Stimulated activated CD8-positive, alpha-beta memory T cell treated with anti-CD3 and anti-CD28 coated beads, Interleukin-7, amount 100 ng/mL, for 48 hours (primary cell): ENCODE results near the gene MAP2K6.

ENCODE experiments used
- DNase-seq, 2 donors: peaks; one replicate each; pipeline ENCODE4 v3.0.0-alpha.2; 2020; ENCODE audit warnings: low read depth in 1 of 2; ENCODE audit errors: extremely low read depth in 1 of 2

The MAP2K6 gene

DNA sequence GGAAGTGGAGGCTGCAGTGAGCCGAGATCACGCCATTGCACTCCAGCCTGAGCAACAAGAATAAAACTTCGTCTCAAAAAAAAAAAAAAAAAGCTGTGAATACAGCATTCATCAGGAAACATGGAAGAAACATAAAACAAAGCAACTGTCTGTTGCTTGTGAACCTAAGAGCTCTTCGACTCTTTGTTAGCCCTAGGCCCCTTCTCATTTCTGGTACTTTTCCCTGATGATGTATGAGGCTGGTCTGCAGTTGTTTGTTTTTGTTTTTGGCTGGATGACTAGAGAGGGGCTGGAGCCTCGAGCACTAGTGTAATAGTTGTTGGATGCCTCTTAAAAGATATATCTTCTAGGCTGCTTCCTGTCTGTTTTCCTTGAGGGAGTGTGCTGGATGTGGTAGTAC lies 113.5 kb downstream of the MAP2K6 start:
- DNase-seq: no peak

DNA sequence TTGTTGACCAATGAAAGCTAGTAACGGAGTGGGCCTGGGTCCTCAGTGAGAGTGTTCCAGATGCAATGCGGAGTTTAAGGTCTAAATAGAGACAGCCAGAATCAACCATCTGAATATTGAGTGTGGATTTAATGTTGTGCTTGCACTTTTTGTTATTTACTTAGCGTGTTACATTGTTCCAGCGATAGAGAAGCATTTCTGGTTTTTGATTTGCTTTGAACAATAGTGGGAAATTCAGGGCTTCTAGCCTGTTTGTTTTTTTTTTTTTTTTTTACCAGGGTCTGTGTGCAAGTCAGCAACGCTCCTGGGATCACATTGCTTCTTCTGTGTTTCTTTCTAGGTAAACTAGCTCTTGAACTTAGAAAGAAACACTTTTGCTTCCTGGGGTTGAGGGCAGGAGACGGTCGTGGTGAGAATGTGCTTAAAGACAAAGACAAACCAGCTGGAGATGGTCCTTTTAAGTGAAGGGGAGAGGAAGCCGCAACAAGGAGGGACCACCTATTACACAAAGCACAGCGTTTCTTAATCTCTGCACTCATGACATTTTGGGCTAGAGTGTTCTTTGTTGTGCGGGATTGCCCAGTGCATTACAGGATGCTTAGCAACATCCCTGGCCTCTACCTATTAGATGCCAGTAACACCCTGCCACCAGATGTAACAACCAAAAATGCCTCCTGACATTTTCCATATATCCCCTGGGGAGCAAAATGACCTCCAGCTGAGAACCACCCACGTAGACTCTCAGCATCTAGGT lies 119.2 kb downstream of the MAP2K6 start:
- DNase-seq: no peak

GRCh38 chr17:69534235-69534621 lies 119.7 kb downstream of the MAP2K6 start:
- DNase-seq: no peak

DNA sequence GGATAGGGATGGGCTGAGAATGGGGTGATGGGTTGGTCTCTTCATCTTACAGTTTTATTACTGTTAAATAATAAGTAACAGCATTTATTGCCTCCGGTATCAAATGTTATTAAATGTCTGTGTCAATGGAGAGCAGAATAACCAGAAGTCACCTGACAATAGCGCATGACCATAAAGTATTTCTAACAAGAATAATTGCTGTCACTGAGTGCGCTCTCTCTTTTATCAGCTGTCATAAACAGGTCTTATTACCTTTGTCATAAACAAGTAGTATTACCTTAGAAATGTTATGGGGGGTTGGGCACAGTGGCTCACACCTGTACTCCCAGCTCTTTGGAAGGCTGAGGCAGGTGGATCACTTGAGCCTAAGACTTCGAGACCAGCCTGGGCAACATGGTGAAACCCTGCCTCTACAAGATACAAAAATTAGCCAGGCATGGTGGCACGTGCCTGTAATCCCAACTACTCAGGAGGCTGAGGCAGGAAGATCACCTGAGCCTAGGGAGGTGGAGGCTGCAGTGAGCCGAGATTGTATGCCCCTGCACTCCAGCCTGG lies 120.6 kb downstream of the MAP2K6 start:
- no peak for DNase-seq

- no peak for DNase-seq
These were observed 124.3 kb downstream of the MAP2K6 start for GRCh38 chr17:69538795-69539194.

- DNase-seq: no peak
These were observed 124.8 kb downstream of the MAP2K6 start for GRCh38 chr17:69539274-69539673.

GRCh38 chr17:69539781-69540319 lies 125.4 kb downstream of the MAP2K6 start:
- no peak for DNase-seq

- no peak for DNase-seq
These were observed 125.9 kb downstream of the MAP2K6 start for GRCh38 chr17:69540356-69540755.

DNA sequence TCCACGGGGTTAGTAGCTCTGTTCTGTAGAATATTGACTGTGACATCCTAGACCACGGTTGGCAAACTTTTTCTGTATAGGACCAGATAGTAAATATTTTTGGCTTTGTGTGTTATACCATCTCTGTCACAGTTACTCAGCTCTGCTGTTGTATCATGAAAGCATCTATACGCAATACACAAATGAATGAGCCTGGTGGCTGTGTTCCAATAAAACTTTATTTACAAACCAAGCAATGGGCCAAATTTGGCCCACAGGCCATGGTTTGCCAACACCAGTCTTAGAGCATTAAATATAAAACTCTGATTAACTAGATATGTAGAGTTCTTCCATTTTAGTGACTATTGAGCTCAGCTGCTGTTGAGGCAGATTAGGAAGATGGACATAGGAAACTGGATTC lies 132.7 kb downstream of the MAP2K6 start:
- no peak for DNase-seq

DNA sequence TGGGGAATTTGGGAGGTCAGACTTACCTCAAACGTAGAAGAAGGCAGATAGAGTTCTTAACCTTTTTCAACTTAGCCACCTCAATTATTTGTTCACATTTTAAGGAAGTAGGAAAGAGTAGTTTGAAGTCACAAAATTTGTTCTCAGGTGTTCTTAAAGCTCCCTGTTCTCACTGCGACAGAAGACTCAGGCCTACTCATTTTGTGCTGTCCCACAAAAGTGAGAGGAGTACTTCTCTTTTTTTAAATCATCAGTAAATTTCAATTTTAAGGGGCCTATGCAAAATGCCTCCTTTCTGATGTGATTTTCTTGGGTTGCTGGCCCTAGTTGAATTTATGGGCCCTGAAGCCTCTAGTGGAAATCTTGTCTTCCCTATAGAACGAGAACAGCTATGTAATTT lies 133.4 kb downstream of the MAP2K6 start:
- no peak for DNase-seq

- no peak for DNase-seq
These were observed 136.9 kb downstream of the MAP2K6 start for GRCh38 chr17:69551212-69552010.

- no peak for DNase-seq
These were observed 138.6 kb downstream of the MAP2K6 start for GRCh38 chr17:69552986-69553667.

DNA sequence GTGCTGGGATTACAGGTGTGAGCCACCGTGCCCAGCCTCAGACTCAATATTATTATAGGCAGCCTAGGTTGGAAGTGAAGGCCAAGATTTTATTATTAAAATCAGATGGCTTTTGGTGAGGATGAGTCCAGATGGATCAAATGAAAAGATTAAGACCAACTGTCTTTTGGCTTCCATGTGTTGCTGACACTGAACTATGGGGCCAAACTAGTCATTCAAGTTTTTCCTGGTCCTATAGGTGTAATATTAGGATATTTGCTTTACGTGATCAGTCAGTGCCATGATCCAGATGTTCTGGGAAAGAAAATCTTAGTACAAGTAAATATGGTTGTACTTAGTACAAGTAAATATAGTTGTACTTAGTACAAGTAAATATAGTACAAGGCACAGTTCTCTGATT lies 140.6 kb downstream of the MAP2K6 start:
- no peak for DNase-seq

GRCh38 chr17:69557339-69557738 lies 142.8 kb downstream of the MAP2K6 start:
- DNase-seq: no peak

DNA sequence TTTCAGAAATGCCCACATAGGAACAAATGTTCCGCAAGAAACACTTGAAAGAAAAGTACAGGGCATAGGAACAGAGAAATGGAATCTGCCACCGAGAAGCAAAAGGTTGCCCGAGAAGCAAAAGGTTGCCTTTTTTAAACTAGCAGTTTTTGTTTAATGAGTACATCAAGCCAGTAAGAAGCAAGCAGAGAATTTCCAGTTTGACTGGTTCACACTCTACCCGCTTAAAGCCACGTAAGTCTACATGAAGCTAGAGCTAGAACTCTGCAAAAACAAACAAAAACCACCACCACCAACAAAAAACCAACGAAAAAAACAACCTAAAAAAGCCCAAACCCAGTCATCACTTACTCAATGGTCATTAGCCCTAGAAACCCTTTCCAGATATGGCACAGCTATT lies 144.3 kb downstream of the MAP2K6 start:
- DNase-seq: no peak

DNA sequence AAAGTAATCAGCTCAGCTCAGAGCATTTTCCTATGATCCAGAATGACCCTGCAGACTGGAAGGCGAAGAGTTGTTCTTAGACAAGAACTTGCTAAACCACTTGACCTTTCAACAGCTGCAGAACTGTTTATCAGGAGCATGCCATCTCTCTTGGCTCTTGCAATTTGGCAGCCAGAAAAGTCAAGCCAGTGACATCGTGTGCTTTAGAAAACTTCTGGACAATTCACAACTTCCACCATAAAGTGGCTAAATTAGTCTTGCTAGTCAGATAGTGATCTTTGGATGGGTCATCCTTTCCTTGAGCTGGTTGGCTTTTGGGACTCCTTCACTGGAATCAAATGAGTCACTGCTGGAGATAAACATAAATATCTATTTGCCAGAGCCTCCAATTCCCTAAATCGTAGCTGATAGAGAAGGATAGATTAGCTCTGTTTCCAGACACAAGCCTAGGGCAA lies 146.5 kb downstream of the MAP2K6 start:
- DNase-seq: no peak

DNA sequence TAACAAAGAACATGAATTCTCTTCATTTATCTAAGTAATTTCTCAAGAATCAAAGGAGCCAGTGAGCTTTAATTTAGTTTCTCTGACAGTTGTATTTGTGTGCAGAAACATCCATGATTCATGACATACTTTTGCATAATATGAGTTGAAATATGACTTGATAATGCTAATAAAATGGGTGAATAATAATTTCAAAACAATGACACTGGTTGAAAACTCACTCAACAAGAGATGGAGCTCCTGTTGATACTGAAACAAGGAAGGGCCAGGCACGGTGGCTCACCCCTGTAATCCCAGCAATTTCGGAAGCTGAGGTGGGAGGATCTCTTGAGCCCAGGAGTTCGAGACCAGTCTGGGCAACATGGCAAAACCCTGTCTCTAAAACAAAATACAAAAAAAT lies 147.0 kb downstream of the MAP2K6 start:
- no peak for DNase-seq

GRCh38 chr17:69565447-69565846 lies 150.9 kb downstream of the MAP2K6 start:
- DNase-seq: no peak

GRCh38 chr17:69567130-69567529 lies 152.6 kb downstream of the MAP2K6 start:
- DNase-seq: no peak

- DNase-seq: no peak
These were observed 158.2 kb downstream of the MAP2K6 start for GRCh38 chr17:69572747-69573146.

DNA sequence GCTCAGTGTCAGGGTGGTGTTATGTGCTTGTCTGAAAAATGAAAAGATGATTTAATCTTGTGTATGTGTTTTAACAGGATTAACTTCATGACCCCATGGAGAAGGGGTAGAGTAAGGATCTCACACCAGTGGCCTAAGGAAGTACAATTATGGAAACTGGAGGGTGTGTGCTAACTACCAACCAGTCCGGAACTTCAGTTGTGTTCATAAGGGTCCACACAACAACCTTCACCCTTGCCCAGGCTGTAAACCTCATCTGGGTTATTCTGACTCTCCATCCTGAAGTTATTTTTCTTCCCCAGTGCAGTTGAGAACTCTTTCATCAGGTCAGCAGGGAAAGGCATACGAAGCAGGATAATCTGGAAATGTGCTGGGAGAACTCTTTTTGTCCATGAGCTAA lies 158.9 kb downstream of the MAP2K6 start:
- no peak for DNase-seq
